ENCODE results near the gene RAPGEF5. TPM values are rescaled to one million over a fixed set of nuclear protein-coding genes. Genes with fewer than 3 reads are reported as not detected.

Gene RAPGEF5
- total and polyA plus RNA-seq, 4 donors = 7.1 to 54.8 (median 13.0) TPM

DNA sequence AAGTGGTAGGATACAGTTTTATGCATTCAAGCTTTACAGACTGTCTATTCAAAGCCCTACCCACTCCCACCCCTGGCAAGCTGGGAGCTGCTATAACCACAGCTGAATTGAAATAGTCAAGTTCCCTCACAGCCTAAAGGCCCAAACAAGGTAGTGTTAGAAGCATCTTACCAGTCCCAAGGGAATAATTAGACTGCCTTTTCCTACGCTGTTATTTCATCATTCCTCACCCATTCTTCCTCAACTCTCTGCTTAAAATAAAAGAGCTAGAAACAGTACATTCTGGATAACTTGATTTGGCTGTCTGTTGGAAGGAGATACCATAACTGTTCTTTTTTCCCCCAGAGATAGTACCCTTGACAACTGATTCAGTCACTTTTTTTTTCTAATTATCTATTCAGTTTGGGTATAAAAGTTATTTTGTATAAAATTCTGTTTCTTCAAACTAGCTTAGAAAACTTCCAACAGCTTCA is 54.0 kb downstream of the RAPGEF5 start:
- Histone ChIP-seq H3K4me1 (ENCODE audit: control insufficient read depth in 4 of 4, insufficient read depth in 4 of 4, low read length in 3 of 4) (no peaks in the 10 kb centered on the region), H3K9ac (ENCODE audit: low read depth in 1 of 2, low read length in 2 of 2) (no peak overlapping the region), H3K9me3 (ENCODE audit: control insufficient read depth in 4 of 4, low read length in 3 of 4) (no peaks in the 10 kb centered on the region), H3K27ac (ENCODE audit: low read depth in 1 of 2, low read length in 2 of 2) (no peak overlapping the region), H3K36me3 (ENCODE audit: control insufficient read depth in 4 of 4, insufficient read depth in 3 of 4, low read depth in 1 of 4, low read length in 3 of 4) (peaks cover 2 to 13% (median 7%) of the 10 kb centered on the region in 4 donors), H3K27me3 (ENCODE audit: control insufficient read depth in 4 of 4, insufficient read depth in 4 of 4, low read length in 3 of 4) (no peaks in the 10 kb centered on the region), H3K4me3 (ENCODE audit: low read depth in 1 of 3, low read length in 3 of 3) (no peak overlapping the region)
- WGBS = 88% methylated on average over 1 of the region's 1 CpG
- no peak for DNase-seq (ENCODE audit: low spot score)
- TF ChIP-seq FOXA2 (IDR thresholded peaks at IDR 0.05) = no peak
- TF ChIP-seq NR2F2 (IDR thresholded peaks at IDR 0.05) = no peak
- TF ChIP-seq GABPA (IDR thresholded peaks at IDR 0.05 in 1 of 2, conservative IDR thresholded peaks at IDR 0.05 in 1 of 2) = no peak
- no peak for TF ChIP-seq YY1 (IDR thresholded peaks at IDR 0.05)
- TF ChIP-seq HNF4A (conservative IDR thresholded peaks at IDR 0.05) = no peak
- no peak for TF ChIP-seq CTCF (IDR thresholded peaks at IDR 0.05; ENCODE audit: low read depth, low read length, missing input control)
- TF ChIP-seq, protein P1, sequence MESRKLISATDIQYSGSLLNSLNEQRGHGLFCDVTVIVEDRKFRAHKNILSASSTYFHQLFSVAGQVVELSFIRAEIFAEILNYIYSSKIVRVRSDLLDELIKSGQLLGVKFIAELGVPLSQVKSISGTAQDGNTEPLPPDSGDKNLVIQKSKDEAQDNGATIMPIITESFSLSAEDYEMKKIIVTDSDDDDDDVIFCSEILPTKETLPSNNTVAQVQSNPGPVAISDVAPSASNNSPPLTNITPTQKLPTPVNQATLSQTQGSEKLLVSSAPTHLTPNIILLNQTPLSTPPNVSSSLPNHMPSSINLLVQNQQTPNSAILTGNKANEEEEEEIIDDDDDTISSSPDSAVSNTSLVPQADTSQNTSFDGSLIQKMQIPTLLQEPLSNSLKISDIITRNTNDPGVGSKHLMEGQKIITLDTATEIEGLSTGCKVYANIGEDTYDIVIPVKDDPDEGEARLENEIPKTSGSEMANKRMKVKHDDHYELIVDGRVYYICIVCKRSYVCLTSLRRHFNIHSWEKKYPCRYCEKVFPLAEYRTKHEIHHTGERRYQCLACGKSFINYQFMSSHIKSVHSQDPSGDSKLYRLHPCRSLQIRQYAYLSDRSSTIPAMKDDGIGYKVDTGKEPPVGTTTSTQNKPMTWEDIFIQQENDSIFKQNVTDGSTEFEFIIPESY (IDR thresholded peaks at IDR 0.05) = no peak
- TF ChIP-seq SP1 (IDR thresholded peaks at IDR 0.05) = no peak

DNA sequence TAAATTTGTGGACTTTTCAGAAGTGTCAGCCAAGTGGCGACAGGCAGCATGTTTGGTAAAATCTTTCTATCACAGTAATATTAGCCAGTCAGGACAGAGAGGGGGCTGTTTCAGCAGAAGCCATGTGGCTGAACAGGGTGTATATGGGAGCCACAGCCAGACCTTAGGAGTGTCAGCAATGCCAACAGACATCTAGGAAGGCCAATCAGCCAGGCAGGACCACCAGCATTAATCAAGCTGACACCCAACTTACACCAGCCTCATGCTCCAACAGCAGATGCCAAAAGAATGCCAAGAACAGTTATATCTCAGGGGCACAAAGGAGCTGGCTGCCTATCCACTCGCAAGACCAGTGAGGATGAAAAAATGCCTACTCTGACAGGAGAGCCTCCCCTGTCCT is 54.8 kb downstream of the RAPGEF5 start:
- no peak overlapping the region for H3K4me3 ChIP-seq (ENCODE audit: low read depth in 1 of 3, low read length in 3 of 3)
- H3K27ac ChIP-seq (ENCODE audit: low read depth in 1 of 2, low read length in 2 of 2) = no peak overlapping the region
- no peaks in the 10 kb centered on the region for H3K27me3 ChIP-seq (ENCODE audit: control insufficient read depth in 4 of 4, insufficient read depth in 4 of 4, low read length in 3 of 4)
- H3K36me3 ChIP-seq (ENCODE audit: control insufficient read depth in 4 of 4, insufficient read depth in 3 of 4, low read depth in 1 of 4, low read length in 3 of 4) = peaks cover under 1 to 7% (median 2%) of the 10 kb centered on the region in 4 donors
- no peaks in the 10 kb centered on the region for H3K4me1 ChIP-seq (ENCODE audit: control insufficient read depth in 4 of 4, insufficient read depth in 4 of 4, low read length in 3 of 4)
- 90% methylated on average over 2 of the region's 2 CpGs for WGBS
- no peak overlapping the region for H3K9ac ChIP-seq (ENCODE audit: low read depth in 1 of 2, low read length in 2 of 2)
- H3K9me3 ChIP-seq (ENCODE audit: control insufficient read depth in 4 of 4, low read length in 3 of 4) = no peaks in the 10 kb centered on the region
- TF ChIP-seq, protein P2, sequence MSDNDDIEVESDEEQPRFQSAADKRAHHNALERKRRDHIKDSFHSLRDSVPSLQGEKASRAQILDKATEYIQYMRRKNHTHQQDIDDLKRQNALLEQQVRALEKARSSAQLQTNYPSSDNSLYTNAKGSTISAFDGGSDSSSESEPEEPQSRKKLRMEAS (IDR thresholded peaks at IDR 0.05) = no peak
- TF ChIP-seq, protein P3, sequence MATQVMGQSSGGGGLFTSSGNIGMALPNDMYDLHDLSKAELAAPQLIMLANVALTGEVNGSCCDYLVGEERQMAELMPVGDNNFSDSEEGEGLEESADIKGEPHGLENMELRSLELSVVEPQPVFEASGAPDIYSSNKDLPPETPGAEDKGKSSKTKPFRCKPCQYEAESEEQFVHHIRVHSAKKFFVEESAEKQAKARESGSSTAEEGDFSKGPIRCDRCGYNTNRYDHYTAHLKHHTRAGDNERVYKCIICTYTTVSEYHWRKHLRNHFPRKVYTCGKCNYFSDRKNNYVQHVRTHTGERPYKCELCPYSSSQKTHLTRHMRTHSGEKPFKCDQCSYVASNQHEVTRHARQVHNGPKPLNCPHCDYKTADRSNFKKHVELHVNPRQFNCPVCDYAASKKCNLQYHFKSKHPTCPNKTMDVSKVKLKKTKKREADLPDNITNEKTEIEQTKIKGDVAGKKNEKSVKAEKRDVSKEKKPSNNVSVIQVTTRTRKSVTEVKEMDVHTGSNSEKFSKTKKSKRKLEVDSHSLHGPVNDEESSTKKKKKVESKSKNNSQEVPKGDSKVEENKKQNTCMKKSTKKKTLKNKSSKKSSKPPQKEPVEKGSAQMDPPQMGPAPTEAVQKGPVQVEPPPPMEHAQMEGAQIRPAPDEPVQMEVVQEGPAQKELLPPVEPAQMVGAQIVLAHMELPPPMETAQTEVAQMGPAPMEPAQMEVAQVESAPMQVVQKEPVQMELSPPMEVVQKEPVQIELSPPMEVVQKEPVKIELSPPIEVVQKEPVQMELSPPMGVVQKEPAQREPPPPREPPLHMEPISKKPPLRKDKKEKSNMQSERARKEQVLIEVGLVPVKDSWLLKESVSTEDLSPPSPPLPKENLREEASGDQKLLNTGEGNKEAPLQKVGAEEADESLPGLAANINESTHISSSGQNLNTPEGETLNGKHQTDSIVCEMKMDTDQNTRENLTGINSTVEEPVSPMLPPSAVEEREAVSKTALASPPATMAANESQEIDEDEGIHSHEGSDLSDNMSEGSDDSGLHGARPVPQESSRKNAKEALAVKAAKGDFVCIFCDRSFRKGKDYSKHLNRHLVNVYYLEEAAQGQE (IDR thresholded peaks at IDR 0.05) = no peak
- TF ChIP-seq FOXA1 (IDR thresholded peaks at IDR 0.05) (no peak), RAD21 (IDR thresholded peaks at IDR 0.05) (no peak), CTCF (IDR thresholded peaks at IDR 0.05; ENCODE audit: low read depth, low read length, missing input control) (no peak), FOXA2 (IDR thresholded peaks at IDR 0.05) (no peak), RXRA (IDR thresholded peaks at IDR 0.05) (no peak), YY1 (IDR thresholded peaks at IDR 0.05) (no peak), NR2F2 (IDR thresholded peaks at IDR 0.05) (no peak), TAF1 (conservative IDR thresholded peaks at IDR 0.05) (no peak), HNF4A (conservative IDR thresholded peaks at IDR 0.05) (no peak), HNF4G (IDR thresholded peaks at IDR 0.05) (no peak)
- DNase-seq (ENCODE audit: low spot score) = no peak
